Nephron progenitor cell (in vitro differentiated cells): ENCODE data around the gene SLC35E4.
"Not testable (repeated sequence)": the region's sequence is repeated elsewhere in the genome, so short reads cannot be mapped to it uniquely, and the experiment has no call there.

Experiments
- DNase-seq: peaks from one replicate; pipeline ENCODE4 v3.0.0; 2021
- H3K27ac Mint-ChIP-seq: 2 replicates; pipeline ENCODE4 v1.8.0; 2021; ENCODE audit warnings: mild to moderate bottlenecking, moderate library complexity, mixed read lengths
- H3K27me3 Mint-ChIP-seq: 2 replicates; pipeline ENCODE4 v1.8.0; 2021; ENCODE audit warnings: mild to moderate bottlenecking, low read depth, mixed read lengths; ENCODE audit not compliant: poor library complexity
- H3K36me3 Mint-ChIP-seq: 2 replicates; pipeline ENCODE4 v1.8.0; 2021; ENCODE audit warnings: low read depth, mixed read lengths
- H3K4me1 Mint-ChIP-seq: 2 replicates; pipeline ENCODE4 v1.8.0; 2021; ENCODE audit warnings: mixed read lengths
- H3K4me3 Mint-ChIP-seq: 2 replicates; pipeline ENCODE4 v1.8.0; 2021; ENCODE audit warnings: mild to moderate bottlenecking, moderate library complexity, mixed read lengths
- H3K9me3 Mint-ChIP-seq: 2 replicates; pipeline ENCODE4 v1.8.0; 2021; ENCODE audit warnings: mild to moderate bottlenecking, moderate library complexity, mixed read lengths
- CTCF ChIP-seq: fragments of 200-600 bp; sonication (generic); IDR thresholded peaks from 2 replicates; pipeline ENCODE4 v1.5.0; 2021; ENCODE audit warnings: antibody characterized with exemption

SLC35E4 gene

DNA sequence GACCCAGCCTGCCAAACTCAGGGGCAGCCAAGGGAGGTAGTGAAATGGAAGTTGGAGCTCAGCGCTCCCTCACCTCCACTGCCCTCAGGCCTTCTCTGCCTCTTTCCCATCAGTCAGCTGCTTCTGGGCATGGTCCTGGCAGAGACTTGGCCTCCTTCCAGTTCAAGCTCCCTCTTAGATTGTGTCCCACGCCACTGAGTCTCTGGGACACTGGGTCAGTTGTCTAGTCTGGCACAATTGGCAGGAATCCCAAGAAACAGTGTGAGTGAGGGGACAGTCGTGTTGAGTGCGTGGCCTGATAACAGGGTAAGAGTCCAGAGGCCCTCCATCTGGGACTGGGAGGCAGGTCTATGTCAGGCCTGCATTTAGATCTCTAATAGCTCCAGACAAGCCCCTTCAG, 7.1 kb upstream of the SLC35E4 start:
- H3K4me3 Mint-ChIP-seq: no peak overlapping the region
- no peak for DNase-seq
- H3K36me3 Mint-ChIP-seq: no peaks in the 10 kb centered on the region
- H3K4me1 Mint-ChIP-seq: peaks cover 8% of the 10 kb centered on the region
- H3K27me3 Mint-ChIP-seq: no peaks in the 10 kb centered on the region
- no peak for TF ChIP-seq CTCF
- peaks cover 6% of the 10 kb centered on the region for H3K9me3 Mint-ChIP-seq
- H3K27ac Mint-ChIP-seq: no peak overlapping the region

- H3K27me3 Mint-ChIP-seq, H3K27ac Mint-ChIP-seq, H3K36me3 Mint-ChIP-seq, H3K4me3 Mint-ChIP-seq, H3K4me1 Mint-ChIP-seq, DNase-seq, H3K9me3 Mint-ChIP-seq: not testable (repeated sequence)
Observed at GRCh38 chr22:30631469-30631868, 4.1 kb upstream of the SLC35E4 start.

DNA sequence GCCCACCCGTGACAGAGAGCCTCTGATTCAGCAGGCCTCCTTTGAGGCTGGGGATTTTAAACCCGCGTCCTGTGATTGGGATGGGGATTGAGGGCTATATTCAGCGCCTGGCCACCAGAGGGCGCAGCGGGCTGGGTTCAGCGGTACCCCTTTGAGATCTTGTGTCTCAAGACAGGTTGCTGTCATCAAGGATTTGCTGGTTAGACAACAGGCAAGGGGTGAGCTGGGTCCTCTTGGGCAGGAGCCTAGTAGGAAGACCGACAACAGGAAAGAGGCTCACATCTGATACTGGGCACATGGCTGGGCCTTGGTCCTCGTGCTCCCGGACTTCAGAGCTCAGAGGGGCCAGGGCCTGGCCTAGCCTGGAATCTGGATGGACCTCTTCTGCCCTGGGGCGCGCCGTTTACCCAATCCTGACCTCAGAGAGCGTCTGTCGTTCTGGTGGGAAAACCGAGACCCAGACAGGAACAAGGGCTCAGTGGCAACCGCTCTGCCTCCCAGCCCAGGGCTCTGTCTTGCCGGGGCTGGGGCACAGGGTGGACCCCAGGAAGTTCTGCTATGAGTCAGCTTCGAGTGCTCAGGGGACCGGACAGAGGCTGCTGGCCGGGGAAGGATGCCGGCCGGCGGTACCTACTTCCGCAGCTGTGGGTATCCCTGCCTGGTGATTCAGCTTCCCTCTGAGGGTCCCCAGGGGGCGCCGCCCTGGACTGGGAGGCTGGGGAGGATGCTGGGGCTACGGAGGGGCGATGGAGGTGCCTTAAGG, 929 bp upstream of the SLC35E4 start:
- H3K4me3 Mint-ChIP-seq: peak overlapping the region; percentile 62
- peak; percentile 93 for DNase-seq
- H3K27me3 Mint-ChIP-seq: peaks cover 2% of the 10 kb centered on the region
- H3K36me3 Mint-ChIP-seq: no peaks in the 10 kb centered on the region
- peaks cover 10% of the 10 kb centered on the region for H3K9me3 Mint-ChIP-seq
- peak; percentile 95 for TF ChIP-seq CTCF
- H3K27ac Mint-ChIP-seq: no peak overlapping the region
- H3K4me1 Mint-ChIP-seq: peaks cover 15% of the 10 kb centered on the region

- H3K4me3 Mint-ChIP-seq: peak overlapping the region; percentile 82
- DNase-seq: no peak
- H3K36me3 Mint-ChIP-seq: no peaks in the 10 kb centered on the region
- peaks cover 2% of the 10 kb centered on the region for H3K27me3 Mint-ChIP-seq
- TF ChIP-seq CTCF: no peak
- peaks cover 15% of the 10 kb centered on the region for H3K4me1 Mint-ChIP-seq
- H3K27ac Mint-ChIP-seq: no peak overlapping the region
- peaks cover 4% of the 10 kb centered on the region for H3K9me3 Mint-ChIP-seq
Observed at GRCh38 chr22:30636226-30637077, 871 bp downstream of the SLC35E4 start.

- peak overlapping the region; percentile 54 for H3K27ac Mint-ChIP-seq
- peaks cover 2% of the 10 kb centered on the region for H3K27me3 Mint-ChIP-seq
- DNase-seq: no peak
- peaks cover 15% of the 10 kb centered on the region for H3K4me1 Mint-ChIP-seq
- peaks cover 4% of the 10 kb centered on the region for H3K9me3 Mint-ChIP-seq
- H3K4me3 Mint-ChIP-seq: peak overlapping the region; percentile 25
- TF ChIP-seq CTCF: no peak
- no peaks in the 10 kb centered on the region for H3K36me3 Mint-ChIP-seq
Observed at GRCh38 chr22:30637701-30638114, 2.1 kb downstream of the SLC35E4 start.

- no peak overlapping the region for H3K4me3 Mint-ChIP-seq
- H3K27ac Mint-ChIP-seq: no peak overlapping the region
- no peaks in the 10 kb centered on the region for H3K36me3 Mint-ChIP-seq
- H3K9me3 Mint-ChIP-seq: peaks cover 4% of the 10 kb centered on the region
- peaks cover 15% of the 10 kb centered on the region for H3K4me1 Mint-ChIP-seq
- no peak for DNase-seq
- TF ChIP-seq CTCF: no peak
- H3K27me3 Mint-ChIP-seq: peaks cover 2% of the 10 kb centered on the region
Observed at GRCh38 chr22:30640361-30640760, 4.8 kb downstream of the SLC35E4 start.
